ENCODE data around the gene OR4M2.
"Not testable (repeated sequence)": the region's sequence is repeated elsewhere in the genome, so short reads cannot be mapped to it uniquely, and the experiment has no call there.

The OR4M2 gene, protein sequence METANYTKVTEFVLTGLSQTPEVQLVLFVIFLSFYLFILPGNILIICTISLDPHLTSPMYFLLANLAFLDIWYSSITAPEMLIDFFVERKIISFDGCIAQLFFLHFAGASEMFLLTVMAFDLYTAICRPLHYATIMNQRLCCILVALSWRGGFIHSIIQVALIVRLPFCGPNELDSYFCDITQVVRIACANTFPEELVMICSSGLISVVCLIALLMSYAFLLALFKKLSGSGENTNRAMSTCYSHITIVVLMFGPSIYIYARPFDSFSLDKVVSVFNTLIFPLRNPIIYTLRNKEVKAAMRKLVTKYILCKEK

DNA sequence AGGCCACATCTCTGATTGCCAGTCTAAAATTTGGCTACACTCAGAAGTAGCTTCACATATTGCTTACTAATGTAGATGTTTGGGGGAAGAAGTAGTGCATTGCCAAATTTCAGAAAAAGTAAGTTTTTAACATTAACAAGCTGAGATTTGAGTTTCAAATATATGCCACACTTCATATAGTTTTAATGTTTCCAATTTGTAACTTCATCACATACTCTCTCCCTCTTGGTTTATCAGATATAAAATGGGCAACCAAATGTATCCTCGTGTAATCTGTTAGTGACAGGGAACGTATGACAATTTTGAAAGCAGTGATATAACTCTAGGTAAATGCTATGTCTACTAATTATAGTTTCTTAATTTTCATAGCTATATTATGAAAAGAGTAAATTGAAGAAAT is at the start of gene OR4M2:
TSS of gene OR4M2 (plus strand) at position 301 of the 400 bp plus-strand sequence. CDS start at position 399, 98 bp downstream.
- DNase-seq: not testable (repeated sequence)

DNA sequence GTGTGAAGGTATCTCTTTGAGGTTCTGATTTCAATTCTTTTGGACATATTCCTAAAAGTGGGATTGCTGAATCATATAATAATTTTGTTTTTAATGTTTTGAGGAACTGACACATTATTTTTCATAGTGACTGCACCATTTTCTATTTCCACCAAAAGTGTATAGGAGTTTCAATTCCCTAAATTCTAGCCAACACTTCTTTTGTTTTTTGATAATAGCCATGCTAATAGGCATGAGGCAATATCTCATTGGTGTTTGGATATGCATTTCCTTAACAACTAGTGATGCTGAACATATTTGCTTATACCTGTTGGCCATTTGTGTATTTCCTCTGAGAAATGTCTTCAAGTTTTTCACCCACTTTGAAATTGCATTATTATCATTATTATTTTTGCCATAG is 11.1 kb upstream of the OR4M2 start:
- not testable (repeated sequence) for DNase-seq

DNA sequence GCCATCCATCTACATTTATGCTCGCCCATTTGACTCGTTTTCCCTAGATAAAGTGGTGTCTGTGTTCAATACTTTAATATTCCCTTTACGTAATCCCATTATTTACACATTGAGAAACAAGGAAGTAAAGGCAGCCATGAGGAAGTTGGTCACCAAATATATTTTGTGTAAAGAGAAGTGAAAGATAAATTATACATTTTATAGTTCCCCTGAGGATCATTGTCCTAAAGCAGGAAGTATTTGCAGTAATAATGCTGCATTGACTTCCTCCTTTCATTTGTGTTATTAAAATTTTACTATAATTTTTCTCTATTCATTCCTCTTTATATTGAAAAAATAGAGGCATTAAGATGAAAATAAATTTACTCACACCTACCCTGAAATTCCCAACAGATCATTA is 1.1 kb downstream of the OR4M2 start:
- DNase-seq: not testable (repeated sequence)

DNA sequence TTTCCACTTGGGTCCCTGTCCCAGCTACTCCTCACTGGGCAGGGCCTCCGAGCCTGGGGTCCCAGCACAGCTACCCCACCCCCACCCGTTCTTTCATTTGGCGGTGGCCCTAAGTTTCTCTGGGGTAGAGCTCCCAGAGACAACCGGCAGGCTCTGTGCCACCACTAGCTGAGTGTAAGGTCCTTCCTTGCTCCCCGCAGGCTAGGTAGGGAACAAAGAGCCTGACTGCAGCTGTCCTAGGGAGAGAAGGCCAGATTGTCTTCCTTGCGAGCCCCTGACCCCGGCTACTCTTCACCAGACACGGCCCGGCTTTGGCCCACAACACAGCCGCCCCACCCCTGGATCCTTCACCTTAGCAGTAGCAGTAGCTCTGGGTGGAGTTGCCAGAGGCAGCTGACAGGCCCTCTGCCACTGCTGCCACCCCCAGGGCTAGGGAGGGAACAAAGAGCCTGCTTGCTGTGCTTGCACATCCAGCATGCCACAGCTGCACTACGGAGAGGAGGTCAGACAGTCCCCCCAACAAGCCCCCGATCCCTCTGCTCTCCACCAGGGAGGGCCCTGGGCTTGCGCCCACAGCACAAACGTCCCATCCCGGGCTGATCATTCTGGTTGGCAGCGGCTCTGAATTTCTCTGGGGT is 18.4 kb downstream of the OR4M2 start:
- not testable (repeated sequence) for DNase-seq

DNA sequence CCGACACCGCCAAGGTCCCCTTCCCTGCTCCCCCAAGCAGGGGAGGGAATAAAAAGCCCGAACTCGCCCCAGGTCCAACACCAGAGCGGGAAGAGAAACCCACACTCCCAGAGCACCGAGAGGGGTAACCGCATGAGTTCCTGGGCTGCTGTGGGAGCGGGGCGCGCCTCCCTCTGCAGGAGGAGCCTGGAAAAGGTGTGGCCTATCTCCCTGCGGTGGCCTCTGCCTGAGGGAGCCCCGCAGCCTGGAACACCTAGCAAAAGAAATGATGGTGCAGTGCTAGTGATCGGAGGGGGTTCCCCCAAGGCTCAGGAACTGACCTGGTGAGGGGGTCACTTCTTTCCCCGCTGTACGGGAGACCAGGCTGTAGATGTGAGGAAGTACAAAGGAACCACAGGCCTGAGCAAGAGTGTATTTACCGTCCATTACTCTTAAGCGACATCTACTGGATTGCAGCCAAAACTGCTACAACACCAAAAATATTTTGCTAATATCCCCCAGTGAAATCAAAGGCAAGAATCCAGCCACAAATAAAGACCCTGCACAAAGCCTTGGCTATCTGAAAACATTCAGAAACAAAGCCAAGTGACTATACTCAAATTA is 19.1 kb downstream of the OR4M2 start:
- DNase-seq: not testable (repeated sequence)

DNA sequence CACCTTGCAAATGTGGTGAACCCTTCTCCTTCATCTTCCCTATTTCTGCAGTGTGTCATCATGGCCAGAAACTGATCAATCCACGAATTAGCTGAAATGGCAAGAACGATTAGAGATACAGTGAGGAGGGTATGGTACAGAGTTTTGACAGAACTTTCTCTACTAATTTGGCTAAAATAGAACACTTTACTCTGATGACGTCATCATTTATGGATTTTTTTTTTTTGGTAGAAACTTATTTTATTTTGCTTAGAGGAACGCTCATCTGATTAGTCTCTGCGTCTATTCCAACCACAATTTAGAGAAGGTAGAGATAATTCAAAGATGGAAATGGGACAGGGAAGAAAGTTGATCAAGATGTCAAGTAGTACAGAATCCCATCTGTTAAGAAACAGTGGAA is 41.7 kb downstream of the OR4M2 start:
- not testable (repeated sequence) for DNase-seq
